NCI-H2029 (cell line): ENCODE results near the gene AK8.
"Not testable (repeated sequence)": the region's sequence is repeated elsewhere in the genome, so short reads cannot be mapped to it uniquely, and the experiment has no call there.

ENCODE experiments used
- DNase-seq: peaks from one replicate; lab custom pipeline; 2025; lab: John Stamatoyannopoulos, UW

AK8 gene

GRCh38 chr9:132711846-132712245 lies 166.2 kb downstream of the AK8 start:
- DNase-seq = no peak

- not testable (repeated sequence) for DNase-seq
Measured at GRCh38 chr9:132711152-132711551, 166.9 kb downstream of the AK8 start.

- DNase-seq = no peak
Measured at GRCh38 chr9:132710333-132710732, 167.8 kb downstream of the AK8 start.

- DNase-seq = no peak
Measured at GRCh38 chr9:132708769-132709430, 169.2 kb downstream of the AK8 start.

GRCh38 chr9:132708239-132708638 lies 169.8 kb downstream of the AK8 start:
- DNase-seq = no peak

- DNase-seq = no peak
Measured at GRCh38 chr9:132703336-132703735, 174.7 kb downstream of the AK8 start.

GRCh38 chr9:132702254-132702653 lies 175.8 kb downstream of the AK8 start:
- DNase-seq = no peak

- no peak for DNase-seq
Measured at GRCh38 chr9:132699956-132700355, 178.1 kb downstream of the AK8 start.

GRCh38 chr9:132698989-132699388 lies 179.1 kb downstream of the AK8 start:
- no peak for DNase-seq

- DNase-seq = no peak
Measured at GRCh38 chr9:132697230-132697629, 180.9 kb downstream of the AK8 start.

GRCh38 chr9:132694144-132694543 lies 183.9 kb downstream of the AK8 start:
- DNase-seq = no peak

- no peak for DNase-seq
Measured at GRCh38 chr9:132690696-132691095, 187.4 kb downstream of the AK8 start.

GRCh38 chr9:132683873-132684272 lies 194.2 kb downstream of the AK8 start:
- no peak for DNase-seq

- no peak for DNase-seq
Measured at GRCh38 chr9:132681561-132681960, 196.5 kb downstream of the AK8 start.

- no peak for DNase-seq
Measured at GRCh38 chr9:132679946-132680625, 198.0 kb downstream of the AK8 start.

- DNase-seq = no peak
Measured at GRCh38 chr9:132677976-132678375, 200.1 kb downstream of the AK8 start.
